ENCODE measurements around the gene PCMTD2.
"Not testable (repeated sequence)": the region's sequence is repeated elsewhere in the genome, so short reads cannot be mapped to it uniquely, and the experiment has no call there.

The PCMTD2 gene

GRCh38 chr20:64257107-64257757 is 1.7 kb downstream of the PCMTD2 start:
- no peak for DNase-seq

- no peak for DNase-seq
Observed at GRCh38 chr20:64258071-64258823, 2.7 kb downstream of the PCMTD2 start.

GRCh38 chr20:64260239-64260638 is 4.7 kb downstream of the PCMTD2 start:
- DNase-seq = no peak

GRCh38 chr20:64261138-64261537 is 5.6 kb downstream of the PCMTD2 start:
- no peak for DNase-seq

- no peak for DNase-seq
Observed at GRCh38 chr20:64264091-64264490, 8.5 kb downstream of the PCMTD2 start.

- no peak for DNase-seq
Observed at GRCh38 chr20:64265201-64265600, 9.7 kb downstream of the PCMTD2 start.

- DNase-seq = no peak
Observed at GRCh38 chr20:64266988-64267387, 11.4 kb downstream of the PCMTD2 start.

GRCh38 chr20:64268174-64268573 is 12.6 kb downstream of the PCMTD2 start:
- no peak for DNase-seq

GRCh38 chr20:64269604-64270411 is 14.3 kb downstream of the PCMTD2 start:
- DNase-seq = no peak

GRCh38 chr20:64271636-64272035 is 16.1 kb downstream of the PCMTD2 start:
- DNase-seq = no peak

- DNase-seq = no peak
Observed at GRCh38 chr20:64273109-64273508, 17.6 kb downstream of the PCMTD2 start.

- no peak for DNase-seq
Observed at GRCh38 chr20:64276817-64277216, 21.3 kb downstream of the PCMTD2 start.

- peak in 2 of 4 experiments; percentile 10 to 50 for DNase-seq
Observed at GRCh38 chr20:64277571-64278316, 22.2 kb downstream of the PCMTD2 start.

- no peak for DNase-seq
Observed at GRCh38 chr20:64278317-64278681, 22.8 kb downstream of the PCMTD2 start.

- DNase-seq = no peak
Observed at GRCh38 chr20:64279826-64280459, 24.4 kb downstream of the PCMTD2 start.

GRCh38 chr20:64280460-64280843 is 24.9 kb downstream of the PCMTD2 start:
- no peak for DNase-seq

GRCh38 chr20:64283646-64284045 is 28.1 kb downstream of the PCMTD2 start:
- no peak for DNase-seq

- DNase-seq = peak; percentile 54 to 82 (median 74)
Observed at GRCh38 chr20:64285579-64286446, 30.3 kb downstream of the PCMTD2 start.

- not testable (repeated sequence) for DNase-seq
Observed at GRCh38 chr20:64286447-64287263, 31.1 kb downstream of the PCMTD2 start.

- DNase-seq = peak in 1 of 4 experiments; percentile 5
Observed at GRCh38 chr20:64287264-64287590, 31.7 kb downstream of the PCMTD2 start.

Data from suppressor macrophage (primary cell).